ENCODE results near the gene TTC3. TPM values are rescaled to one million over a fixed set of nuclear protein-coding genes. Genes with fewer than 3 reads are reported as not detected.

Gene TTC3
- total RNA-seq, 1 experiment from 2014 or later = 121 TPM

- H3K79me2 ChIP-seq (ENCODE audit: low read length) = no peaks in the 10 kb centered on the region
- ATAC-seq = no peak
- no peaks in the 10 kb centered on the region for H4K20me1 ChIP-seq (ENCODE audit: low read length)
- BruUV-seq (replicated peaks) = no TSS peak
- no peak for TF ChIP-seq EZH2 (IDR thresholded peaks at IDR 0.05; ENCODE audit: low read length, unreplicated experiment)
- no peak for TF ChIP-seq EZH2phosphoT487 (IDR thresholded peaks at IDR 0.05; ENCODE audit: borderline replicate concordance, low read length)
- TF ChIP-seq, protein P1, sequence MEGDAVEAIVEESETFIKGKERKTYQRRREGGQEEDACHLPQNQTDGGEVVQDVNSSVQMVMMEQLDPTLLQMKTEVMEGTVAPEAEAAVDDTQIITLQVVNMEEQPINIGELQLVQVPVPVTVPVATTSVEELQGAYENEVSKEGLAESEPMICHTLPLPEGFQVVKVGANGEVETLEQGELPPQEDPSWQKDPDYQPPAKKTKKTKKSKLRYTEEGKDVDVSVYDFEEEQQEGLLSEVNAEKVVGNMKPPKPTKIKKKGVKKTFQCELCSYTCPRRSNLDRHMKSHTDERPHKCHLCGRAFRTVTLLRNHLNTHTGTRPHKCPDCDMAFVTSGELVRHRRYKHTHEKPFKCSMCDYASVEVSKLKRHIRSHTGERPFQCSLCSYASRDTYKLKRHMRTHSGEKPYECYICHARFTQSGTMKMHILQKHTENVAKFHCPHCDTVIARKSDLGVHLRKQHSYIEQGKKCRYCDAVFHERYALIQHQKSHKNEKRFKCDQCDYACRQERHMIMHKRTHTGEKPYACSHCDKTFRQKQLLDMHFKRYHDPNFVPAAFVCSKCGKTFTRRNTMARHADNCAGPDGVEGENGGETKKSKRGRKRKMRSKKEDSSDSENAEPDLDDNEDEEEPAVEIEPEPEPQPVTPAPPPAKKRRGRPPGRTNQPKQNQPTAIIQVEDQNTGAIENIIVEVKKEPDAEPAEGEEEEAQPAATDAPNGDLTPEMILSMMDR (conservative IDR thresholded peaks at IDR 0.05; ENCODE audit: low read depth, low read length) = no peak
- intact Hi-C loops (cut with micrococcal nuclease) = no loop called here
- H3F3A ChIP-seq (ENCODE audit: low read length, unreplicated experiment) = no peaks in the 10 kb centered on the region
- DNase-seq = no peak
- no peak overlapping the region for H3K4me3 ChIP-seq (ENCODE audit: low read length)
- H3K9me3 ChIP-seq (ENCODE audit: low read length) = no peaks in the 10 kb centered on the region
- CTCF ChIA-PET = no interaction called here
- H2AFZ ChIP-seq (ENCODE audit: low read length) = no peak overlapping the region
- H3K9ac ChIP-seq (ENCODE audit: low read length) = no peak overlapping the region
- no peaks in the 10 kb centered on the region for H3K27me3 ChIP-seq (ENCODE audit: low read length)
- H3K27ac ChIP-seq (ENCODE audit: low read length) = no peak overlapping the region
- H3K9me2 ChIP-seq (replicated peaks; ENCODE audit: low read length) = no peaks in the 10 kb centered on the region
- no peaks in the 10 kb centered on the region for H3K36me3 ChIP-seq (ENCODE audit: low read depth, low read length)
- peaks cover 6% of the 10 kb centered on the region for H3K4me1 ChIP-seq (ENCODE audit: insufficient read depth, low read length)
- POLR2A ChIA-PET (ENCODE audit: unreplicated experiment) = no interaction called here
- no peak overlapping the region for H3K4me2 ChIP-seq (ENCODE audit: low read length)
Observed at GRCh38 chr21:37055271-37055855, 17.7 kb upstream of the TTC3 start.

- H3F3A ChIP-seq (ENCODE audit: low read length, unreplicated experiment) = no peaks in the 10 kb centered on the region
- no peak overlapping the region for H3K4me2 ChIP-seq (ENCODE audit: low read length)
- no peak for ATAC-seq
- H3K79me2 ChIP-seq (ENCODE audit: low read length) = no peaks in the 10 kb centered on the region
- H3K27ac ChIP-seq (ENCODE audit: low read length) = no peak overlapping the region
- H3K36me3 ChIP-seq (ENCODE audit: low read depth, low read length) = no peaks in the 10 kb centered on the region
- TF ChIP-seq, protein P1 (conservative IDR thresholded peaks at IDR 0.05; ENCODE audit: low read depth, low read length) = no peak
- no peak for TF ChIP-seq EZH2phosphoT487 (IDR thresholded peaks at IDR 0.05; ENCODE audit: borderline replicate concordance, low read length)
- TF ChIP-seq EZH2 (IDR thresholded peaks at IDR 0.05; ENCODE audit: low read length, unreplicated experiment) = no peak
- CTCF ChIA-PET = no interaction called here
- H3K27me3 ChIP-seq (ENCODE audit: low read length) = no peaks in the 10 kb centered on the region
- BruUV-seq (replicated peaks) = no TSS peak
- H3K9me2 ChIP-seq (replicated peaks; ENCODE audit: low read length) = no peaks in the 10 kb centered on the region
- DNase-seq = no peak
- peaks cover 16% of the 10 kb centered on the region for H3K4me1 ChIP-seq (ENCODE audit: insufficient read depth, low read length)
- H2AFZ ChIP-seq (ENCODE audit: low read length) = no peak overlapping the region
- H3K4me3 ChIP-seq (ENCODE audit: low read length) = no peak overlapping the region
- POLR2A ChIA-PET (ENCODE audit: unreplicated experiment) = no interaction called here
- H3K9me3 ChIP-seq (ENCODE audit: low read length) = no peaks in the 10 kb centered on the region
- H4K20me1 ChIP-seq (ENCODE audit: low read length) = no peaks in the 10 kb centered on the region
- no peak overlapping the region for H3K9ac ChIP-seq (ENCODE audit: low read length)
- intact Hi-C loops (cut with micrococcal nuclease) = no loop called here
Observed at GRCh38 chr21:37057614-37058013, 15.4 kb upstream of the TTC3 start.

GRCh38 chr21:37058261-37058660 is 14.8 kb upstream of the TTC3 start:
- BruUV-seq (replicated peaks) = no TSS peak
- ATAC-seq (no peak), DNase-seq (no peak)
- Histone ChIP-seq H4K20me1 (ENCODE audit: low read length) (no peaks in the 10 kb centered on the region), H3K79me2 (ENCODE audit: low read length) (no peaks in the 10 kb centered on the region), H3K9me2 (replicated peaks; ENCODE audit: low read length) (no peaks in the 10 kb centered on the region), H3K27ac (ENCODE audit: low read length) (no peak overlapping the region), H3K4me1 (ENCODE audit: insufficient read depth, low read length) (peaks cover 16% of the 10 kb centered on the region), H3K27me3 (ENCODE audit: low read length) (no peaks in the 10 kb centered on the region), H3K4me2 (ENCODE audit: low read length) (no peak overlapping the region), H3K36me3 (ENCODE audit: low read depth, low read length) (no peaks in the 10 kb centered on the region), H2AFZ (ENCODE audit: low read length) (no peak overlapping the region), H3K4me3 (ENCODE audit: low read length) (no peak overlapping the region), H3K9ac (ENCODE audit: low read length) (no peak overlapping the region), H3K9me3 (ENCODE audit: low read length) (no peaks in the 10 kb centered on the region), H3F3A (ENCODE audit: low read length, unreplicated experiment) (no peaks in the 10 kb centered on the region)
- CTCF ChIA-PET = no interaction called here
- POLR2A ChIA-PET (ENCODE audit: unreplicated experiment) = interaction anchor here (0.5 kb wide), 1 partner anchor 317 kb away, joined by 3 read pairs; no protein-coding TSS in a partner anchor
- intact Hi-C loops (cut with micrococcal nuclease) = no loop called here
- TF ChIP-seq EZH2 (IDR thresholded peaks at IDR 0.05; ENCODE audit: low read length, unreplicated experiment) (no peak), EZH2phosphoT487 (IDR thresholded peaks at IDR 0.05; ENCODE audit: borderline replicate concordance, low read length) (no peak)
- TF ChIP-seq, protein P1 (conservative IDR thresholded peaks at IDR 0.05; ENCODE audit: low read depth, low read length) = no peak
